Osteoblast (primary cell): ENCODE data around the gene FASN. TPM values are rescaled to one million over a fixed set of nuclear protein-coding genes. Genes with fewer than 3 reads are reported as not detected.
A peak's percentile ranks its signal among the peaks of the same experiment; 100 is the strongest.

Experiments
- DNase-seq: peaks from one replicate; pipeline ENCODE4 v3.0.0; 2011; ENCODE audit warnings: low spot score, mixed read lengths; ENCODE audit not compliant: insufficient read length; ENCODE audit errors: missing footprints
- H2AFZ ChIP-seq: 2 replicates; pipeline ENCODE4 v1.6.0; 2011; ENCODE audit warnings: mild to moderate bottlenecking, low read length
- H3K27ac ChIP-seq: 2 replicates; pipeline ENCODE4 v1.5.1; 2011; ENCODE audit warnings: mild to moderate bottlenecking, low read depth, low read length, moderate library complexity
- H3K27me3 ChIP-seq: 2 replicates; pipeline ENCODE4 v1.6.0; 2012; ENCODE audit warnings: mild to moderate bottlenecking, control low read depth, inconsistent platforms, low read length, moderate library complexity; ENCODE audit not compliant: insufficient read depth
- H3K36me3 ChIP-seq: 2 replicates; pipeline ENCODE4 v1.5.1; 2011; ENCODE audit warnings: mild to moderate bottlenecking, low read length, control low read depth, moderate library complexity; ENCODE audit not compliant: insufficient read depth
- H3K4me1 ChIP-seq: 2 replicates; pipeline ENCODE4 v1.5.1; 2011; ENCODE audit warnings: mild to moderate bottlenecking, low read length, control low read depth, moderate library complexity; ENCODE audit not compliant: insufficient read depth
- H3K4me2 ChIP-seq: 2 replicates; pipeline ENCODE4 v1.6.0; 2011; ENCODE audit warnings: mild to moderate bottlenecking, low read length; ENCODE audit not compliant: insufficient read depth
- H3K4me3 ChIP-seq: fragments of 200-600 bp; sonication (generic); 3 replicates; pipeline ENCODE4 v1.5.1; 2012; ENCODE audit warnings: mild to moderate bottlenecking, low read length, inconsistent platforms; ENCODE audit not compliant: insufficient read depth
- H3K79me2 ChIP-seq: 2 replicates; pipeline ENCODE4 v1.6.0; 2012; ENCODE audit warnings: mild to moderate bottlenecking, low read length, control low read depth, inconsistent platforms; ENCODE audit not compliant: insufficient read depth
- H3K9me3 ChIP-seq: 2 replicates; pipeline ENCODE4 v1.5.1; 2011; ENCODE audit warnings: low read depth, low read length, control low read depth
- H4K20me1 ChIP-seq: 2 replicates; pipeline ENCODE4 v1.6.0; 2012; ENCODE audit warnings: mild to moderate bottlenecking, low read length, control low read depth; ENCODE audit not compliant: insufficient read depth
- total RNA-seq: library from RNA; depleted of rRNA; stranded (reverse); fragments of >200 nt; gene quantifications from 2 replicates; pipeline ENCODE4 v1.2.3, GENCODE V29; 2012
- TF ChIP-seq, protein P1 (sequence below): IDR thresholded peaks from 2 replicates; pipeline ENCODE4 v1.5.1; 2011; ENCODE audit warnings: mild to moderate bottlenecking, low read depth, low read length, moderate library complexity; ENCODE audit errors: extremely low read depth

Gene FASN
- total RNA-seq, 1 donor = 142 TPM

- Histone ChIP-seq H3K27me3 (no peaks in the 10 kb centered on the region), H2AFZ (no peak overlapping the region), H4K20me1 (peaks cover 5% of the 10 kb centered on the region), H3K4me1 (peaks cover 21% of the 10 kb centered on the region), H3K79me2 (no peaks in the 10 kb centered on the region), H3K4me2 (no peak overlapping the region), H3K9me3 (no peaks in the 10 kb centered on the region), H3K36me3 (no peaks in the 10 kb centered on the region), H3K4me3 (no peak overlapping the region), H3K27ac (no peak overlapping the region)
- TF ChIP-seq, protein P1, sequence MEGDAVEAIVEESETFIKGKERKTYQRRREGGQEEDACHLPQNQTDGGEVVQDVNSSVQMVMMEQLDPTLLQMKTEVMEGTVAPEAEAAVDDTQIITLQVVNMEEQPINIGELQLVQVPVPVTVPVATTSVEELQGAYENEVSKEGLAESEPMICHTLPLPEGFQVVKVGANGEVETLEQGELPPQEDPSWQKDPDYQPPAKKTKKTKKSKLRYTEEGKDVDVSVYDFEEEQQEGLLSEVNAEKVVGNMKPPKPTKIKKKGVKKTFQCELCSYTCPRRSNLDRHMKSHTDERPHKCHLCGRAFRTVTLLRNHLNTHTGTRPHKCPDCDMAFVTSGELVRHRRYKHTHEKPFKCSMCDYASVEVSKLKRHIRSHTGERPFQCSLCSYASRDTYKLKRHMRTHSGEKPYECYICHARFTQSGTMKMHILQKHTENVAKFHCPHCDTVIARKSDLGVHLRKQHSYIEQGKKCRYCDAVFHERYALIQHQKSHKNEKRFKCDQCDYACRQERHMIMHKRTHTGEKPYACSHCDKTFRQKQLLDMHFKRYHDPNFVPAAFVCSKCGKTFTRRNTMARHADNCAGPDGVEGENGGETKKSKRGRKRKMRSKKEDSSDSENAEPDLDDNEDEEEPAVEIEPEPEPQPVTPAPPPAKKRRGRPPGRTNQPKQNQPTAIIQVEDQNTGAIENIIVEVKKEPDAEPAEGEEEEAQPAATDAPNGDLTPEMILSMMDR = no peak
- no peak for DNase-seq
Observed at GRCh38 chr17:82033359-82034085, 64.5 kb downstream of the FASN start.

GRCh38 chr17:82031885-82032627, 66.0 kb downstream of the FASN start:
- Histone ChIP-seq H3K9me3 (no peaks in the 10 kb centered on the region), H3K27me3 (no peaks in the 10 kb centered on the region), H3K27ac (no peak overlapping the region), H2AFZ (no peak overlapping the region), H3K4me3 (peak overlapping the region; percentile 43), H4K20me1 (peaks cover 5% of the 10 kb centered on the region), H3K36me3 (no peaks in the 10 kb centered on the region), H3K79me2 (no peaks in the 10 kb centered on the region), H3K4me1 (peaks cover 16% of the 10 kb centered on the region), H3K4me2 (peak overlapping the region; percentile 60)
- no peak for DNase-seq
- TF ChIP-seq, protein P1 = no peak

DNA sequence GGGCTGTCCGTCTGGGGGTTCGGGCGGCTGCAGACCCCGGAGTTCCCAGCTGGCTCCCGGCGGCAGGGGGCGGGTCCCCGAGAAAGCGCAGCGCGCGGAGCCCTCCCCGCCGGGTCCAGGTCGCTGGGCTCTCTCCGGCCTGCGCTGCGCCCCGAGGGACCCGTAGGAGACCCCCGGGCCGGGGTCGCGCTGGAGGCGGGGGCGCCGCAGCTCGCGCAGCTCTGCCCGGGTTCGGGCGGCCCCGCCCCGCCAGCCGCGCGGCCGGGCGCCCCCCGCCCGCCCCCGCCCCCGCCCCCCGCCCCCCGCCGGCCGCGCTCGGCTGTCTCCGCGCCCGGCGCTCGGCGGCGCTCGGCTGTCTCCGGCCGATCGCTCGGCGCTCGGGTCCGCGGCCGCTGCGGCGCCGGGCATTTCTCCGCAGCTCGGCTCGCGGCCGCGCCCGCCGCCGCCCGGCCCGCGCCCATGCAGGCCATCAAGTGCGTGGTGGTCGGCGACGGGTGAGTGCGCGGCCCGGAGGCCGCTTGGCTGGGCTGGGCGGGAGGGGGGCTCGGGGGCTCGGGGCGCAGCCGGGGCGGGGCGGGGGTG, 66.6 kb downstream of the FASN start, which contains the start of gene RAC3:
Gene RAC3, plus strand, starts transcription at position 376 of the 582 bp plus-strand sequence. Its CDS starts 84 bp downstream, at position 460.
- Histone ChIP-seq H3K4me2 (peak within 1 kb of the TSS; percentile 83), H3K79me2 (no peaks in the 10 kb centered on the region), H3K4me3 (peak within 1 kb of the TSS; percentile 72), H3K27me3 (no peaks in the 10 kb centered on the region), H3K9me3 (no peaks in the 10 kb centered on the region), H2AFZ (peak within 1 kb of the TSS; percentile 72), H3K27ac (no peak within 1 kb of the TSS), H3K36me3 (no peaks in the 10 kb centered on the region), H3K4me1 (peaks cover 10% of the 10 kb centered on the region), H4K20me1 (peaks cover 5% of the 10 kb centered on the region)
- DNase-seq = peak; percentile 98
- TF ChIP-seq, protein P1 = no peak
